HG02623 (cell line): ENCODE results near the gene NCMAP.

ENCODE experiments used
- ATAC-seq: cut with Tn5 transposase; IDR thresholded peaks from one replicate; pipeline ENCODE4 v1.9.1; 2021; ENCODE audit warnings: moderate library complexity; ENCODE audit not compliant: unreplicated experiment

The NCMAP gene

DNA sequence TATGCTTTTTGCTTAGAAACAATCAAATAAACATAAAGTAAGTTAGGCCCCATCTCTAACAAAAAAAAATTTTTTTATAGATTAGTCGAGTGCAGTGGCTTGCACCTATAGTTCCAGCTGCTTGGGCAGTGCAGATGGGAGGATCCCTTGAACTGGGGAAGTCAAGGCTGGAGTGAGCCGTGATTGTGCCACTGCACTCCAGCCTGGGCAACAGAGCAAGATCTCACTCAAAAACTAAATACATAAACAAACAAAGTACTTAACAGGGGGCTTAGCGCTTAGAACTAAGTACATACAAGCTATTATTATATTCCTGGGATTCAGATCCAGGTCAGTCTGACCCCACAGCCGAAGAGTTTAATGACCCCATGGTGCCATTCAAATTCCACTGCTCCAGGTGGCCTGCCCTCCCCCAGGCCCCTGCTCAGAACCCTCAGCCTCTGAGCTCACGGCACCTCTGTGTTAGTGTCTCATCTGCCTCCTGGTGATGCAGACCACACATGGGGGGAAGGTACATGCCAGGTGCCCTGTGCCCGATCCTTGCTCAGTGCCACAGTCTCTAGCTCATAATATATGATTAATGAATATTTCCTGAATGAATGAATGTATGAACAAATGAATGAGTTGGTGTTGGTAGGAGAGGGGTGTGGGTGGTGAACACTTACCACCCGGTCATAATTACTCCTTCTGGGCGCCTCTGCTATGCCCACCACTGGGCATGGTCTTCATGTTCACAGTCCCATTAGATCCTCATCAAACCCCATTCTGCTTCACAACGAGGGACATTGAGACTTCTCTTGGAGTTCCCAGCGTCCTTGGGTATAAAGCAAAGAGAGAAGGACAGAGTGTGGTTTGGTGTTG, 14.6 kb downstream of the NCMAP start:
- ATAC-seq, result no peak

DNA sequence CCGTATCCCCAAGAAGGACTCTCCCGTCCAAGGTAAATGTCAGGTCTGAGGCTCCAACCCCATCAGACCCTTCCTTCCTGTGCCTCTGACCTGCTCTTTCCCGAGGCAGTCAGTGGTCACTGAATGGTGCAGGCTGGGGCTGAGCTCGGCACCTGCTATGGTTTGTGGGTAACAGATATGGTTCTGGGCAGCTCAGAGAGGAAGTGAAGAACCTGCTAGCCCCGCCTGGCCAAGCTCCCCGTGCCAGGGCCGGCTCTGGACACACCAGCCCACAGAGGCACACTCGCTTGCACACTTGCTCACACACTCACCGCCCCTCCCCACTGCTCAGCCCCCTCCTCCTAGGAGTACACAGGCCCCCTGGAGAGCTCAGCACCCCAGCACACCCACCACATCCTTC, 16.4 kb downstream of the NCMAP start:
- no peak for ATAC-seq

DNA sequence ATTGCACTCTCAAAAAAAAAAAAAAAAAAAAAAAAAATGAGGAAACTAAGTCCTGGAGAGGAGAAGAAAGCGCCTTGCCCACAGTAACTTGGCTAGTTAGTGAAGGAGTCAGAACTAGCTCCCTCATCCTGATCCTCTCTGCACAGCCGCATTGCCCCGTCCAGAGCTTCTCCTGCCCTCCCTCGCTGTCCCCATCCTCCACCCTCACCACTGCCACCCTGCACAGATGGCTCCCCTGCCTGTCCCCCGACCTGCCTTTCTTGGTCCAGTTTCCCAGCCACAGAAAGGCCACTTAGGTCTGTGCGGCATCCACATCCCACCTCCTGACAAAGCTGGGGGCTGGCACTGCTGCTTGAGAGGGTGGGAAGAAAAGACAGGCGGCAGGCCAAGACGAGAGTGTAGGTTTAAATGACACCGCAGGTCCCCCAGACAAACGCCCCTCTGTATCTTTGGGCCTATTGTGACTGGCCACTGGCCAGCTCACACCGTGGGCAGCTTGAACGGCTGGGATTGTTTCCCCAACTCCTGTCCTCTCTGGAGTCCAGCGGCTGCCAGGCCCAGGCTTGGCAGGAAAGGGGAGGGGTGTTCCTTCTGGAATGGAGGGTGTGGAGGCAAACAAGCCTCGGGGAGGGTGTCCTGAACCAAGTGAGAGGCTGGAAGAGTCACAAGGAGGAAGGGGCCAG, 20.2 kb downstream of the NCMAP start:
- ATAC-seq, result no peak

DNA sequence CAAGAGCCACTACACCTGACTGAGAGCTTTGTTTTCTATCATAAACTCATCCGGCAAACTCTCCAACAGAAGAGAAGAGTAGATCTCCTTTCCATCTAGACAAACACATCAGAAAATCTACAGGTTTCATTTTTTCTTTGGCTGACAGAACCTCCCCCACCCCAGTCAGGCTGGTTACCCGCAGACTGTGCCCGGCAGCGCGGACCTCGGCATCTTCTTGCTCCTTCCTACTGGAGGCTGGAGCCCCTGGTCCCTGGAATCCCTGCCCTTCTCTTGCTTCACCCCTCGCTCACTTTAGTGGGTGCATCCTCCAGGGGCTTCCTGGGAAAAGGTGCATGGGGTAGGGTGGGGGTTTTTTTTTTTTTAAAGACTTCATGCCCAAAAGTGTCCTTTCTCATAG, 23.0 kb downstream of the NCMAP start:
- no peak for ATAC-seq

DNA sequence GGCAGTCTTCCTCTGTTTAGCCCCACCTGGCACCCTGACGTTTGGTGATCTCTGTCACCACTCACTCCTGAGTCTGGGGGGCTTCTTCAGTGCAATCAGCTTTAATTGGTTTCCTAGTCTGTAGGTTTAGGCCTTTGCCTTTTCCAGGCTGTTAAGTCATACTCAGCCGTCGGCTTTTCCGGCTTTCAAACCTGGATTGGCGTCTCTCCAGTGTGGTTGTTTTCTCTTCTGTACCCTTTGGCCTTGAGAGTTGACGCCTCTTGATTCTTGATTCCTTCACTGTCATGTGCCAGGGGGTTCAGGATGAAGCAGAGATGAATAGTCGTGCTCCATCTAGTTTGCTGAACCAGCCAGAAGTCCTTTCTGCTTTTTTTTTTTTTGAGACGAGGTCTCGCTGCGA, 24.9 kb downstream of the NCMAP start:
- no peak for ATAC-seq

DNA sequence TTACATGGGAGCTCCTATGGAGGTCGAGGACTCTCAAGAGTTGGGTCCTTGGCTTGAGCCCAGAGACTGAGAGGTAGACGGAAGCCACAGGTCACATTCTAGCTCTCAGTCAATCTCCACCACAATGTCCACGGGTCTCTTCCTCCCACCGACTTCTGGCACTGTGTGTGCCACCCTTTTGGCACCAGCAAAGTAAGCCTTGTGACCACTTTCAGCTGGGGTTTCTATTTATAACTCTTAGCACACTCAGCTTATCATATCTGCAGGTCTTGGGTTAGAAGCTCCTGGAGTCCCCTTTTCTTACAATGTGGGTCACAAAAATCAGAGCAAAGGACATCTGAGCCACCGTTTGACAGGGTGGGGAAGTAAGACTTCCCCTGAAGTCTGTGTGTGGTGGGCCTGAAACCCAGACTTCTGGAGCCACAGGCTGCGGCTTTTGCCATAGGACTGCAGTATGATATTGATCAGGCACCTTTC, 28.3 kb downstream of the NCMAP start:
- no peak for ATAC-seq

DNA sequence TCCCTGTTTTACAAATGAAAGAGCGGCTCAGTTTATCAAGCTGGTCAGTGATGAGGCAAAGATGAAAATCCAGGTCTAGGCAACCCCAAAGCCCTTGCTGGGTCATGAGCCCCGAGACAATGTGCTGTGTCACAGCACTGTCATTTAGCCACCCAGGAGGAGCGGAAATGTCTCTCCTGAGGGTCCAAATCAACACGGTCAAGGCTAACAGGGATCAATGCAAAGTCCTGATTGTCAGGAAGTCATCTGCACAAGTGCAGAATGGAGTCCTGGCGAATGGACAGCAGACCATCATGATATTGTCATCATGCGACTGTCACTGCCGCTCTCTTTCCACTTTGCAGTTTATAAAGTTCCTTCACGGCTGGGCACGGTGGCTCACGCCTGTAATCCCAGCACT, 30.2 kb downstream of the NCMAP start:
- ATAC-seq, result no peak

DNA sequence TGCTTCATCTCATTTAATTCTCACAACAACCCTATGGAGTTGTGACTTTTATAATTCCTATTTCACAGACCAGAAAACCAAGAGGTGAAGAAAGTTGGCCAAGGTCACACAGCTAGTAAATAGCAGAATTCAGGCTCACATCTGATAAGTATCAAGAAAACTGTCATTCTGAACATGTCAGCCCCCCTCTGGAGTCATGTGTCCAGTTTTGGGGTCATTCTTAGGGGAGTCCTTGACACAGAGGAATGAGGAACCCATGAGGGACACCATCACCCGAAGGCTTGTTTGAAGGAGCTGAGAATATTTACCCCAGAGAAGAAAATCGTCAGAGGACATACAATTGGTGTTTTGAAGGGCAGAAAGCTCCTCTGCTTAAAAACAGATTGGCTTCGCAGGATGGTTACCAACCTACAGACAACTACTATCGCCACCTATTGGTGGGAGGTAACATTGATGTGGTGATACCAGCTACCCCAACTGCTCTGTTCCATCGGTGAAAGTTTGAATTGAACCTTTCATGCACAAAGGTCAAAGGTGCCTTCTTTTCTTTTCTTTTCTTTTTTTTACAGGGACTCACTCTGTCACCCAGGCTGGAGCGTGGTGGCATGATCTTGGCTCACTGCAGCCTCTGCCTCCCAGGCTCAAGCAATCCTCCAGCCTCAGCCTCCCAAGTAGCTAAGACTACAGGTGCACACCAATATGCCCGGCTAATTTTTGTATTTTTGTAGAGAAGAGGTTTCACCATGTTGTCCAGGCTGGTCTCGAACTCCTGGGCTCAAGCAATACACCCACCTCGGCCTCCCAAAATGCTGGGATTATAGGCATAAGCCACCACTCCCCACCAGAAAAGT, 31.3 kb downstream of the NCMAP start:
- ATAC-seq, result no peak

DNA sequence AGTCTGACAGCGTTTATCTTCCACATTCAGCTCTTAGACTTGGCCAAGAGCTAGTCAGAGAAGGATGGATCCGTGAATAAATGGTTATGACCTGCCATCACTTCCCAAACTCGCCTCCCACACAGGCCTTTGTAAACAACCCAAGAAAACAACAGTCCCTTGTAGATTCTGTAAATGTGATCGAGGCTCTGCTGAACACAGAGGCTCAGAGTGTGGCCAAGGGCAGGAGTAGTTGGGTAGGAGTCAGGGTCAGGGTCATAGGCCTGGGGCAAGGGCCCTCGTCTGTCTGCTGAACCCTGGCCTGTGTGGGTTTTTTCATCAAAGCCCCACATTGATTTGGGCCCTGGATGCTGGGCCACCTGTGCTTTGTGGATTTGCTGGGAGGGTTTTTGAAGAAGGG, 32.7 kb downstream of the NCMAP start:
- no peak for ATAC-seq

DNA sequence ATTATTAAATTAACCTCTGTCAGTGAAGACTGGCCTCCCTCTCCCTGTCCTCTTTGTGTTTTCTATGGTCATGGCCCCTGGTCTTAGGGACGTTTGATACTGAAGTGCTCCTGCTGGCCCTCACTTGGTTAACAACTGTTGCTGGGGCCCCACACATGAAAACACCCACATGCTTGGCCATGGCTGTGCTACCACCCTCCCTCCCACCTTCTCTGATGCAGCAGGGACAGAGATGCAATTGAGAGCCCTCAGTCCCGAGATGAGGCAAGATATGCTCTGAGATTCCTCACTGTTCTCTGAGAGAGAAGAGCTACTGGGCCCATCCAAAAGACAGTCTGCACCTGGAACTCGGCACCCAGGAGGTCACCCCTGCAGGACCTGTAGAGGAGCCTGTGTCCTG, 33.3 kb downstream of the NCMAP start:
- no peak for ATAC-seq

DNA sequence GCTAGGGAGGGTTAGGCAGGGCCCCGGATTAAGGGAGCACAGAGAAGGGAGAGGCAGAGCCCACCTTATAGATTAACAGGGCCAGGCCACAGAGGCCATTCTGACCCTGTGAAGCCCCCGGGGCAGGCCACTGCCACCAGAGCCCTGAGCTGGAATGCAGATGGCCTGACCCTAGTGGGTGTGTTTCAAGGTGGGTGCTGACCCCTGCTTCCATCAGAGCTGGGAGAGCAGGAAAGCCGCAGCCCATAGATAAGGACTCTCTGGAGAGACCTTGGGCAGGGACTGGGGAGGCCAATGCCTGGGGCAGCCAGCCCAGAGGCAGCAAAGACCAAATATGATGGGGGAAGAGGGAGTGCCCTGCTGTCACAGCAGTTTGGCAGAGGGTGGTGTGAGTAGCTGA, 35.9 kb downstream of the NCMAP start:
- no peak for ATAC-seq

DNA sequence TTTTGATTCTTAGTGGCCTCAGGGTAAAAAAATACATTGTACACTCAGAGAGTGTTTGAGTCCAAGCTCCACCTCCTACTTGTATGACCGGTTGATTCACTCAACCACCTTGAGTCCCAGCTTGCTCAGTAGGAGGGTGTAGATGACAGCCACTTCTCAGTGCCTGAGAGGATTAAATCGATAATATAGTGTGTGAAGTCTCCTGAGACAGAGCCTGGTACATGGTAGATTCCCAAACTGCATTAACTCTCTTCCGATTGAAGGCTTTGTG, 38.4 kb downstream of the NCMAP start:
- ATAC-seq, result no peak

DNA sequence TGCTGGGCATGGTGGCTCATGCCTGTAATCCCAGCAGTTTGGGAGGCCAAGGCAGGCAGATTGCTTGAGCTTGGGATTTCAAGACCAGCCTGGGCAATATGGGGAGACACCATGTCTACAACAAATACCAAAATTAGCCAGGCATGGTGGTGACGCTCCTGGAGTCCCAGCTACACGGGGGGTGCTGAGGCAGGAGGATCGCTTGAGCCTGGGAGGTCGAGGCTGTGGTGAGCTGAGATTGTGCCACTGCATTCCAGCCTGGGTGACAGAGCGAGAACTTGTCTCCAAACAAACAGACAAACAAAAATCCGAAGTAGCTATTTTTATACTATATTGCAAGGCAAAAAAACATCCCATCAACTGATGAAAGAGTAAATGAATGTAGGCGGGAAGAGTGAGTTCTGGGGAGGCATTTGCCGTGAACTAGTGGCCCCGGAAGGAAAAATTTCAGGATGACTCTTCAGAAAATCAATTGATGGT, 40.6 kb downstream of the NCMAP start:
- no peak for ATAC-seq

DNA sequence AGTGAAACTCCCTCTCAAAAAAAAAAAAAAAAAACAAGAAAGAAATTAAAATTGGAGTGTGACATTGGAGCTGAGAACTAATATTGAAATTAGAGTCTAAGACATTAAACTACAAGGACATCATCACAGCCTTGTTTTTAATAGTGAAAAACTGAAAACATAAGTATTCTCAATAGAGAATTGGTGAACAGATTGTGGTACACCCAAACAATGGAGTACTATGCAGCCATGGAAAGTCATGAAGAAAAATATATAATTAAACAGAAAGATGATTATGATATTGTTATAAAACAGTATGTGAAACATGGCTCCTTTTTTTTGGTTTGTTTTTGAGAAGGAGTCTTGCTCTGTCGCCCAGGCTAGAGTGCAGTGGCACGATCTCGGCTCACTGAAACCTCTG, 43.4 kb downstream of the NCMAP start:
- ATAC-seq, result no peak

DNA sequence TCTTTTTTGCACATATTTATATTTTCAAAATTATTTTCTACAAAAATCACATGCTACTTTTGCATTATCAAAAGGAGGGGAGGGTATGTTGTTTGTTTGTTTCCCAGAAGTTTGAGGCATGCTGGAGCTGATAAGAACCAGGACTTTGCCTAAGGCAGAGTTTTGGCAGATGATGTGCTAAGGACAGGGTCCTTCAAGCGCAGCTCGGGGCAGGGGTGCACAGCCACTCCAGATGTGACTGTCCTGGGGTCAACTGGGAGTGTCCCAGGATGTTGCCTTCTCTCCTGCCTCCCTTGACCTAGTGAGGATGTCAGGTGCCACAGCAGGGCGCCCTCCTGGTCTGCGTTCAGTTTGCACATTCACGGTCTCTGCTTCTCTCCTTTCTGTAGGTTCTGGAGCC, 44.7 kb downstream of the NCMAP start:
- no peak for ATAC-seq

DNA sequence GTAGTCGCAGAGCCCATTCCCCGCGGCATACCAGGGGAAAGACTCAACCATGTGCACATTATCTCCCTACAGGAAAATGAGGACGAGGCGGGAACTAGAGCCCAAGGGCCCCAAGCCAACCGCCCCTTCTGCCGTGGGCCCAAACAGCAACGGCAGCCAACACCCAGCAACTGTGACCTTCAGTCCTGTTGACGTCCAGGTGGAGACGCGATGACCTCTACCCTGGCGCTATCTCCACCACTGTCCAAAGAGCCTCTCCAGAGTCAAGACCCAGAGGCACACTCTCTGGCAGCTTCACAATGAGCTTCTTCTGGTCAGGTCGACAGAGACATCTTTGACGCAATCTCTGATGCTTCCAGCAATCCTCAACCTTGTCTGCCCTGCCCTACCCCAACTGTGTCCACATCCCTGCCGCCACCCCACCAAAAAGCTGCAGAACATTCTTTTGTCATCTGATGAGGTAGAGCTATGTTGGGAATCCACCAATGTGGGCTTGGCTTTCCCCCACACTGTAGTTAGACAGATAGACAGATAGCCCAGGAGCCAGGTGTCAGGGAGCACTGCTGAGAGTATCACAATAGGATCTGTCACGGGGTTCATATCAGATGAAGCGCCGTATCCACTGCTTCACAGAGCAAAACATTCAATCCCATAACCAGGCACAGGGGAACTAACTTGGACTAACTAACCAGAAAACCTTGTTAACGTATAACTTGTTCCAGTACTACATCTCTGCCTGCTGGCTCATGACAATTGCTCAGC, 49.8 kb downstream of the NCMAP start:
- no peak for ATAC-seq

DNA sequence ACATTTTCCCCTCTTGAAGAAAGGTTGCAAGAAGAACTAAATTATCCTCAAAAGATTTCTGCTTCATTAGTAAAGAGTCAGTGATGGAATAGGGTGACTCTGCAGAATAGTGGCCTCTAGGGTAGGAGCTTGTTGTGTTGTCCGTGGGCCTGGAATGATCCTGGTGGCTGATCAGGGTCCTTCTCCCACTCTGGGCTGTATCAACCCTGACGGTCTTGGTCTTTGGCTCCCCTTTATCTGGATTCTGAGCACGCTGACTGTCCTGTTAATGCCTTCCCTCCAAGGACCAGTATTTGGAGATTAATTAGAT, 50.4 kb downstream of the NCMAP start:
- no peak for ATAC-seq

DNA sequence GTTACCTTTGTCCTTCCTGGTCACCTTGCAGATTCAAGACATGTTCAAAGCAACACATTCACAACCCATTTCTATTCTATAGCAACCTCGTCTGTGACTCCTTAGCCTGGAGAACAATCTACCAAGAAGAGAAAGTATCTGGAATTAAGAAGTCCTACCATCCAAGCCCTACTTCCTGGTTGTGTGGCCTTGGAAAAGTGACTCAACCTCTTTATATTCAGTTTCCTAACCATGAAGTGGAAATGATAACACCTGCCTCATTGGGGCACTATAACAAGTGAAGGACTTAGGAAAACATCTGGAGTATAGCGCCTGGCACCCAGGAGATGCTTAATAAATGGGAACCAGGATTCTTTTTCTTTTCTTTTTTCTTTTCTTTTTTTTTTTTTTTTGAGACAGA, 50.7 kb downstream of the NCMAP start:
- no peak for ATAC-seq

DNA sequence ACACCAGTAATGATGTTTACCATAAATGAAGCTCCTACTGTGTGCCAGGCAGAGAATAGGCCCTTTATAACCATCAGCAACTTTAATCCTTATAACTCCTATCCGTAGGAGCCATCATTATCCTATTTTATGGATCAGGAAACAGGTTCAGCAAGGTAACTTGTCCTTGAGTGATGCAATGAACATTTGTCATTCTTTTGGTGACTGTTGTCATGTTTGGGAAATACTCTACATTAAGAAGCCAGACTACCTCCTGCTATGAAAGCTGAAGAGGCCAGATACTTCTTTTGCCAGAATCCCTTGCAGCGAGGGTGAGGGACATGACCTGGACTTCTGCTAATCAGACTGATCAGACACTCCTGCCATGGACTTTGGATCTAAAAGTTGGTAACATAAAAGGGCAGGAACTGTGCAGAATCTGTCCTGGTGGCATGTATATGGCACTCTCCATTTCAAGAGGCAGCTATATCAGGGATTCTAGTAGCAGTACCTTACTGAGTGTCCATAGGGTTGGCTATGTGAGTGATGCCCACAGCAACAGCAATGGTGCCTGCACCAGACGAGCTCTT, 54.1 kb downstream of the NCMAP start:
- ATAC-seq, result no peak

DNA sequence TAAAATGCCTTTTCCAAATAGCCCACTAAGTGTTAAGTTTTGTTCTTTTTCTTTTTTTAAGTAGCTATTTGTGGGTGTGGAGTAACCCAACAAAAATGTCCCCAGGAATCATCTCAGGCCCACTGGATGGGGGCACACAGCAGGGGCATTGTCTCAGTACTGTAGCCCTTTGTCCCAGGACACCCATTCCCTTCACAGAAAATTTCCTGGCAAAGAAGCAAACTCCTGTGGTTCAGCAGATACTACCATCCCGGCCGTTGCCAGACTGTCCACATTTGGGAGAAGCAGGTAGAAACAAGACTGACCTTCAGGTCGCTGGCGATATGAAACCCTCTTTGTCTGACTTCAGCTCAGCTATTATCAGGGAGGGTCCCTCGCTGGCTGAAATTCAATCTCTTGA, 63.5 kb downstream of the NCMAP start:
- no peak for ATAC-seq

DNA sequence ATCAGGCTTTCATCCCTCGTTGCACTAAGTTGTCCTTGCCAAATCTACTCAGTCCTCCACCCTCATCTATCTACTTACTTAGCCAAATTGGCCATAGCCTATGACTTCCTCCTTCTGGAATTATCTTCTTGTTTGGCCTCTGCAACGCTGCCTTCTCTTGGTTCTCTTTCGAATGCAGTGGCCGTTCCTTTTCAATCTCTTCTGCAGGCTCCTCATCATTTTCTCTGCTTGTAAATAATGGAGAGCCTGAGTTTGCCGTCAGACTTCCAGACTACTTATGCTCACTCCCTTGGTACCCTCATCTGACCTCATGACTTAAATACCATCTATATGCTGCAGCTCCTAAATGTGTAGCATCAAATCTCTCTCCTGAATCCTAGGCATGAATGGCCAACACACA, 64.8 kb downstream of the NCMAP start:
- no peak for ATAC-seq
